Glomerular visceral epithelial cell (primary cell): ENCODE results near the gene MED28.
"Not testable (repeated sequence)": the region's sequence is repeated elsewhere in the genome, so short reads cannot be mapped to it uniquely, and the experiment has no call there.

Experiments
- DNase-seq: peaks from one replicate; pipeline ENCODE4 v3.0.0-alpha.2; 2016; ENCODE audit errors: extremely low spot score

The MED28 gene, protein sequence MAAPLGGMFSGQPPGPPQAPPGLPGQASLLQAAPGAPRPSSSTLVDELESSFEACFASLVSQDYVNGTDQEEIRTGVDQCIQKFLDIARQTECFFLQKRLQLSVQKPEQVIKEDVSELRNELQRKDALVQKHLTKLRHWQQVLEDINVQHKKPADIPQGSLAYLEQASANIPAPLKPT

DNA sequence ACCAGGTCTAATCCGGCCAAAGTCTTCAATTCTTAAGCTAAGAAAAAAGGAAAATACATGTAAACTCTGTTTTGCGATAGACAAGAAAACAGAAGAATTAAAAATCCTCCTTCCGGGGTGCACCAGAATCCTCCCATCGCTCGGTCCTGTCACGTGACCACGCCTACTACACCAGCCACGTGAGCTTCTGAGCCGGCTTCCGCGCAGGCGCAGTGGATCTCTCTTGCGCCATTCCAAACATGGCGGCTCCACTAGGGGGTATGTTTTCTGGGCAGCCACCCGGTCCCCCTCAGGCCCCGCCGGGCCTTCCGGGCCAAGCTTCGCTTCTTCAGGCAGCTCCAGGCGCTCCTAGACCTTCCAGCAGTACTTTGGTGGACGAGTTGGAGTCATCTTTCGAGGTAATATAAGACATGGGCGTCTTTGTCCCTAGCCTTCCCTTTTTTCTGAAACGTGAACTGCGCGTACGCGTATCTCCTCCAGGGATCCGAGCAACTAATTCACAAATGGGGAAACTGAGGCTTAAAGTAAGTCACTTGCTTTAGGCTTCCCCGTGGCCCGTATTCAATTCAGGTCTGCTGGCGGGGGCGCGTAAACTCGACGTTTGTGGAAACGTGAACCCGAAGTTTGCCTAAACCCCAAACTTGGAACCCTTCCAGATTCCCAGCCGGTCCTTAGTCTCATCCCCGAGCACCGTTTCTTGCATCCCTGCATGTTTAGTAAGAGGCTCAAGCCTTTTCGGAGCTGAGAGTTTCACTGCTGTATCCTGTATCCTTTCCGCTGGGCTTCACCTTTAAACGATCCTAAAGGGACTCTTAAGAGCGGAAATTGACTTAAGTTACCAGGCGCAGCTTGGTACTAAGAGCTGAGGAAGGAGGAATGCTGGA, at the start of gene MED28:
Gene MED28, plus strand, starts transcription at position 226 of the 884 bp plus-strand sequence. Its CDS starts 14 bp downstream, at position 240.
- peak; percentile 96 for DNase-seq

GRCh38 chr4:17565846-17566245, 48.6 kb upstream of the MED28 start:
- no peak for DNase-seq

GRCh38 chr4:17567271-17567670, 47.2 kb upstream of the MED28 start:
- no peak for DNase-seq

DNA sequence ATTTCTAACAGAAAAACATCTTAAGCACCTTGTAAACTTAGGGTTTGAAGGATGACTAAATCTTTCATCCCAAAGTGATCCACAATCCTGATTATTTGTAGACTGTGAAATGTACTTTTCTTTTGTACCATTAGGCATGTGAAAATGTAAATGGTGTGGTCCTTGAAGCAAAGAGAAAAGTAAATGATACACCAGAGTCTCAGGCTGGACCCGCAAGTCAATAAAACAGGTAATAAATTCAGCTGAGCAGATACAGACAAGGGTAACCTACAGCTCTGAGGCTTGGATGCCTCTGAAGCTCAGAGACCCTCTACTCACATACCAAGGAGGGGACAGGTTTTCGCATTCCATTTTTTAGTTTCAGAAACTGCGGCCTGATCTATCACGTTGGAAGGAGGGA, 40.2 kb upstream of the MED28 start:
- no peak for DNase-seq

- not testable (repeated sequence) for DNase-seq
Observed at GRCh38 chr4:17575177-17575576, 39.3 kb upstream of the MED28 start.

DNA sequence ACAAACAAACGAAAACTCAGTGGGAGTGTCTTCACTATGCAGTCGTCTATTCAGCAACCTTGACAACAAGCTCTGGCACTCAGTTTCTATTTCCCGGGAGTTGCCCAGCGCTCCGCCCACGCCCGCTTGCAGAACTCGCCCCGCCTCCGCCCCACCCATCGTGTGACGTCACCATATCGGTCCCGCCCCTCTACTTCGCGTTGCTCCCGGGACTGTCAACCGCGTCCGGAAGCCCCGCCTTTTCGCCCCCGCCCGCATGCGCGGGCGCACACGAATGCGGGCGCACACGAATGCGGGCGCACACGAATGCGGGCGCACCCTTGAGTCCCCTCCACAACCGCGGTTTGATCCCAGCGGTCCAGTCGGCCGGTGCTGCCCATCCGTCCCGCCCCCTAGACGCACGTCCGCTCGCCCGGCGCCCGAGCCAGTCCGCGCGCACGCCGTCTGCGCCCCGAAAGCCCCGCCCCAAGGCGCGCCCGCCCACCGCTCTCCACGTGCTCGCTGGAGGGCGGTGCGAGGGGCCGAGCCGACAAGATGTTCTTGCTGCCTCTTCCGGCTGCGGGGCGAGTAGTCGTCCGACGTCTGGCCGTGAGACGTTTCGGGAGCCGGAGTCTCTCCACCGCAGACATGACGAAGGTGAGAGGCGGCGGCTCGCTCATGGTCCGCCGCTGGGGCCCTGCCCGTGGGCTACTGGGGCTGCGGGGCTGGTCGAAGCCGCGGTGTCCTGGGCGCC, 37.3 kb upstream of the MED28 start, which contains the start of gene LAP3:
Gene LAP3, plus strand, starts transcription at position 267 of the 733 bp plus-strand sequence. Its CDS starts 268 bp downstream, at position 535.
- DNase-seq = peak; percentile 97

GRCh38 chr4:17577665-17578481, 36.6 kb upstream of the MED28 start:
- DNase-seq = no peak

GRCh38 chr4:17578482-17578891, 36.0 kb upstream of the MED28 start:
- DNase-seq = no peak

DNA sequence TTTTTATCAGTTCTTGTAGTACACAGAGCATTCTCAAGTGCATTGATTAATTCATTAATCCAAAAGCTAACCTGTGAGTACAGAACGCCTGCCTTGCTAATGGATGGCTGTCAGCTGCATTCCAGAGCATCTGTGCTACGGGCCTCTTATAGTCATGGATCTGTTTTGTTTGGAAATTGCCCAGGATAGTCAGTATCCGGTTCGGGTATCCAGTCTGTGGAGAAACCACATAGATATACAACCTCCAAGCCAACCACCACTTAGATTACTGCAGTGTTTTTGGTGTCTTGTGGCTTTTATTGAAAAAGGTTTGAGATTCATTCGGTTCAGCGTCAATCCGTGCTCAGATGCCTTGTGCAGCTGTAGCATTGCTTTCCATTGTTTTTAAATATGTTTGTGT, 33.5 kb upstream of the MED28 start:
- DNase-seq = peak; percentile 64

DNA sequence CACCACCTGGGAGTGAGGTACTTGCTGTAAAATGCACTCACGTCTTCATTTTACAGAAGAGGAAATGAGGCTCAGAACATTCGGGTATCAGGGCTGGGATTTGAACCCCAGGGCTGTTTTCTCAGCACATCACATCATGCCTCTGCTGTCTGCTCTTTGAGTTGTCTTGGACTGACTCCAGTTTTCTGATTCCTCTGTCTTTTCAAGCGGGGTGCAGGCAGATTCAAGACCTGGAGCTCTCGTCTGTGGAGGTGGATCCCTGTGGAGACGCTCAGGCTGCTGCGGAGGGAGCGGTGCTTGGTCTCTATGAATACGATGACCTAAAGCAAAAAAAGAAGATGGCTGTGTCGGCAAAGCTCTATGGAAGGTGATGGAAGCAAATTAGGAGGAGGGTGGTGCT, 31.2 kb upstream of the MED28 start:
- no peak for DNase-seq

GRCh38 chr4:17583941-17584340, 30.5 kb upstream of the MED28 start:
- DNase-seq = no peak

DNA sequence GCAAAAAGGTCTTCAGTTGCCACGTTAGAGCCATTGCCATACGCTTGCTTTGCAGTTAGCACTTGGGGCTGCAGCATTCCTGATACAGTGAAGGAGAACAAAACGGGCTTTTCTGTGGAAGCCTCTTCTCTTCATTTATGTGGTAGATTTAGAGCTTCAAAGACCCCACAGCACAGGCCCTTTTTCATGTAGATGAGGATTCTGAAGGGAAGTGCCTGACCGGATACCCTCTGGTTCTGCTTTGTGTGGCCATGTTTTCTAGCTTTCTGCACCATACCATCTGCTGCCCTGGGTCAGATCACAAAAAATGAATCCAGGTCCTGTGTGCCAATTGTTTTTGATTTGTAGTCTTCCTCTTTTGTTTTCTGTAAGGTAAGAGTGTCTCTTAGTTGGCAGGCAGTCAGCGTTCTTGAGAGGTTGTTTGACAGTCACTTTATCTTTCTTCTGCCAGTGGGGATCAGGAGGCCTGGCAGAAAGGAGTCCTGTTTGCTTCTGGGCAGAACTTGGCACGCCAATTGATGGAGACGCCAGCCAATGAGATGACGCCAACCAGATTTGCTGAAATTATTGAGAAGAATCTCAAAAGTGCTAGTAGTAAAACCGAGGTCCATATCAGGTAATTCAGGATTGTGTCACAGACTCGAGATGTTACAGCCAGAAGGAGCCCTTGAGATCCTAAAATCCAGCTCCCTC, 29.8 kb upstream of the MED28 start:
- DNase-seq = no peak

DNA sequence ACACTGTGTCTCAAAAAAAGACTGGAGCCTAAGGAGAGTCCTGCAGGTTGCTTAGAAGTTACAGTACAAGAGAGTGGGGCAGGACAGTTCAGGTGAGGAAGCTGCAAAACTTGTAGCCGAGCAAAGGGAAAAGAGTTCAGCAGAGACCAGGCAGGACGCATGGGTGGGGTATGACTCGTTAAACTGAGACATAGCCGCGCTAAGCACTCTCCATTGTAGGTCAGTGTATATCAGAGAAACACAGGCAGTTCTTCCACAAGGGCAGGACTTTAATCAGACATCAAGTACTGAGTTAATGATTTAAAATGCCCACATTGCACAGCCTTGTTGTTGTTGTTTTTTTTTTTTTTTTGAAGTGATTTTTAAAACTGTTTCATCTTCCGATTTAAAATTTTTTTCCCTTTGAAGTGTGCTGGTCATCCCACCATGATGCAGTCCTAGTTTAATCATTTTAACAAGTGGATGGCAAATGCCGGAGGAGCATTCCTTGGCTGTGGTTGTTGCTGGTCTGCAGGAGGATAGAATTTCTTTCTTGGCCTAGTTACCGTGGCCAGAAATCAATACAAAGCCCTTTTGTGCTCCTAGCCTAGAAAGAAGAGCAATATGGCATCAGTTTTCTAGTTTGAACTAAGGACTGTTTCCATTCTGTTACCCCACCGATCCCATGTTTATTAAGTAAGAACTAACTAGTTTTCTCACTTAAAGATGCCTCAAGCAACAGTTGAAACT, 27.2 kb upstream of the MED28 start:
- no peak for DNase-seq

GRCh38 chr4:17589355-17589754, 25.1 kb upstream of the MED28 start:
- no peak for DNase-seq

GRCh38 chr4:17595471-17596005, 18.9 kb upstream of the MED28 start:
- DNase-seq = no peak

DNA sequence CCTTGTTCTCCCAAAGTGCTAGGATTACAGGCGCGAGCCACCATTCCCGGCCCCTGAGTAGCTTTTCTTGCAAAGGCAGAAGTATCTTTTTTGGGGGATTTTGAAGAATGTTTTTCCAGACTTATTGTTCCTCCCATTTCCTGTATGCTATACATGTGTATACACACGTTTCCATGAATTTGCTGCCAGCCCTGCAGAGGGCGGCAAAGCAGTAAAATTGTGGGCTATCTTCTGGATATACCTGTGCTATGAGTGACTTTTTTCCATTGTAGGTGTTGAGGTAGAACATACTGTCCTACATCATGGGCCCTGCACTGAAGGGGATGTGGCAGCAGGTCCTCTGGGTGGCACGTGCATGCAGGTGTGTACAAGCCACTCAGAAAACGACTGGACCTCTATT, 16.9 kb upstream of the MED28 start:
- peak; percentile 15 for DNase-seq

- DNase-seq = no peak
Observed at GRCh38 chr4:17599826-17600225, 14.6 kb upstream of the MED28 start.

DNA sequence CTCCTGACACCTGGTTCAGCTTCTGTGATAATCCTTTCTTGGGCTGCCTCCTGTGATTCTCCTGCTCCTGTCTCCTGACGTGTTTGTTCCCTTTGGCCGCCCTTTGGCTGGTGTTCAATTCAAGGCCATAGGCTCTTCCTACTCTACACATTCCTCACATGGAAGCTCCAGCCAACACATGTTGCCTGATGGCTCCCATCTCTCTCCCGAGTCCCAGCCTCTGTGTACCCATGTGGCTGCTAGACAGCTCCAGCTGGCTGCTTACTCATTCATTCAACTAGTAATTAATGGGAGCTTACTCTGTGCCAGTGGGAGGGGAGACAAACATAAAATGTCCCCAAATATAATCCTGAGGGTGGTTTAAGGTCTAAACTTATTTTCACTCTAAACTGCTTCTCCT, 9.2 kb upstream of the MED28 start:
- DNase-seq = no peak

DNA sequence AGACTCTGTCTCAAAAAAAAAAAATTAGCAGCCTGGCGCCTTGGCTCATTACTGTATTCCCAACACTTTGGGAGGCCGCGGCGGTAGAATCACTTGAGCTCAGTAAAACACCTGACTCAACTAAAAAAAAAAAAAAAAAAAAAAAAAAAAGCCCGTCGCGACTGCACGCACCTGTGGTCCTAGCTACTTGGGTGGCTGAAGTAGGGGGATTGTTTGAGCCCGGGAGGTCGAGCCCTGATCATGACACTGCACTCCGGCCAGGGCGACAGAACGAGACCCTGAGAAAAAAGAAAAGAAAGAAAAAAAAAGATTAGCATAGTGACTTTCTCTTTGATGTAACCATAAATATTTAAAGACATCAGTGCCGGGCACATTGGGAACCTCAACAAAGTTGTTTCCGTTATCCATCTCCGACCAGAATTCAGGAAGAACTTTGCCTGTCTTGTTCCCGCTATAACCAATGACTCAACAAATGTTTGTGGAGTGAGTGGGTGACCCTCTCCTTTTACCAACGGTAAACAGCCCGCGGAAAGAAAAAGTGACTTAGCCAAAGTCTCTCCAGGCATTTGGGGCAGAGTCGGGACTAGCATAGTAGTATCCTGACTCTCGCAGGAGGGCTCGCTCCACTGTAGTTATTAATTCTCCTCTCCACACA, 553 bp upstream of the MED28 start:
- DNase-seq = no peak
